Natural killer cell (primary cell): ENCODE measurements around the gene BDNF. TPM values are rescaled to one million over a fixed set of nuclear protein-coding genes. Genes with fewer than 3 reads are reported as not detected.

Source experiments
- ATAC-seq, 3 donors: fragments of 150-1000 bp in 2 of 3; fragments of 200-7000 bp in 1 of 3; cut with Tn5 transposase; 1 replicate in 1 of 3; 2 replicates in 2 of 3; pipeline ENCODE4 v1.10.0; 2021; ENCODE audit warnings: mild to moderate bottlenecking in 2 of 3, moderate library complexity in 2 of 3
- DNase-seq, 2 donors: peaks; one replicate each; pipeline versions ENCODE4 v3.0.0 to v3.0.0-alpha.2; 2013 to 2021; ENCODE audit warnings: mixed read lengths in 1 of 2
- H3K27ac ChIP-seq: one replicate; pipeline ENCODE4 v1.5.1; 2013; ENCODE audit warnings: mild to moderate bottlenecking, low read length
- H3K27me3 ChIP-seq: one replicate; pipeline ENCODE4 v1.6.1; 2013; ENCODE audit warnings: low read length; ENCODE audit not compliant: control insufficient read depth, insufficient read depth
- H3K36me3 ChIP-seq: one replicate; pipeline ENCODE4 v1.6.1; 2013; ENCODE audit warnings: low read length; ENCODE audit not compliant: control insufficient read depth, insufficient read depth
- H3K4me1 ChIP-seq: one replicate; pipeline ENCODE4 v1.6.1; 2013; ENCODE audit warnings: low read length; ENCODE audit not compliant: control insufficient read depth, insufficient read depth
- H3K4me3 ChIP-seq: one replicate; pipeline ENCODE4 v1.5.1; 2013; ENCODE audit warnings: low read length
- H3K9me3 ChIP-seq: one replicate; pipeline ENCODE4 v1.6.1; 2013; ENCODE audit warnings: low read length; ENCODE audit not compliant: control insufficient read depth, insufficient read depth
- H3K27ac Mint-ChIP-seq, 2 donors: one replicate each; pipeline ENCODE4 v1.8.0; 2022; ENCODE audit warnings: mild to moderate bottlenecking in 2 of 2, mixed read lengths in 2 of 2, moderate library complexity in 1 of 2
- H3K27me3 Mint-ChIP-seq, 2 donors: one replicate each; pipeline ENCODE4 v1.8.0; 2022; ENCODE audit warnings: low read depth in 2 of 2, mixed read lengths in 2 of 2
- H3K36me3 Mint-ChIP-seq: one replicate; pipeline ENCODE4 v1.8.0; 2022; ENCODE audit warnings: mixed read lengths
- H3K4me1 Mint-ChIP-seq, 2 donors: one replicate each; pipeline ENCODE4 v1.8.0; 2022; ENCODE audit warnings: mixed read lengths in 2 of 2
- H3K4me3 Mint-ChIP-seq: one replicate; pipeline ENCODE4 v1.8.0; 2022; ENCODE audit warnings: mild to moderate bottlenecking, moderate library complexity, mixed read lengths
- H3K9me3 Mint-ChIP-seq, 2 donors: one replicate each; pipeline ENCODE4 v1.8.0; 2022; ENCODE audit warnings: mixed read lengths in 2 of 2
- whole genome bisulfite sequencing: methylation state at CpG from one replicate; pipeline ENCODE4 v1.1.7; 2013; ENCODE audit warnings: missing lambda C conversion rate; ENCODE audit not compliant: insufficient coverage; 5-methylcytosine and 5-hydroxymethylcytosine counted together
- intact Hi-C: fragments of 100-400 bp; cut with micrococcal nuclease; formaldehyde crosslinking; loops from one replicate; pipeline ENCODE4 v1.14.2; 2022
- total RNA-seq, 4 donors: library from RNA; stranded (reverse); fragments of 120-200 nt in 1 of 4; gene quantifications; one replicate each; pipeline versions ENCODE4 v1.2.3 to v1.2.4, GENCODE V29; 2013 to 2022
- TF ChIP-seq, protein P1 (sequence below): fragments of 200-600 bp; IDR thresholded peaks from one replicate; pipeline ENCODE4 v1.8.0; 2022; ENCODE audit warnings: antibody characterized with exemption

Gene BDNF
- total RNA-seq, 3 donors from 2014 or later (not counting 1 experiment from before 2014, with no cell fraction given), result not detected

DNA sequence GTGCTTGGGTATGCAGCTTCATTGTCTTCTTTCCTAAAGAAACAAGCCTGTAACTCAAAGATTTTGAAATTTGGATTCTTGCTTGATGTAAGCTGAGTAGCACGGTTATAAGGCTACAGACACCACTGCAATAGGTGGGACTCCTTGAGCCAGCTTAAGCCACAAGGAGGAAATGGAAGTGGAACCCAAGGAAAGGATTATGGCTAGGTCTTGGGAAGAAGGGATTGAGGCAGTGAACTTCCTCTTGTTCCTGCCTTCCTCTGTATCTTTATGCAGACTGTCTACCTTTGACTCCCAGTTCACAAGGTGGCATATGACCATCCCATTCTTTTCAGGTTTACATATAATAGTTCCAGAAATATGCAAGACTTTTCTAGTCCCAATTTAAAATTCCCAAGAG lies 72.3 kb downstream of the BDNF start:
- no peaks in the 10 kb centered on the region for H3K36me3 ChIP-seq
- no peaks in the 10 kb centered on the region for H3K9me3 ChIP-seq
- ATAC-seq, result no peak
- TF ChIP-seq, protein P1, sequence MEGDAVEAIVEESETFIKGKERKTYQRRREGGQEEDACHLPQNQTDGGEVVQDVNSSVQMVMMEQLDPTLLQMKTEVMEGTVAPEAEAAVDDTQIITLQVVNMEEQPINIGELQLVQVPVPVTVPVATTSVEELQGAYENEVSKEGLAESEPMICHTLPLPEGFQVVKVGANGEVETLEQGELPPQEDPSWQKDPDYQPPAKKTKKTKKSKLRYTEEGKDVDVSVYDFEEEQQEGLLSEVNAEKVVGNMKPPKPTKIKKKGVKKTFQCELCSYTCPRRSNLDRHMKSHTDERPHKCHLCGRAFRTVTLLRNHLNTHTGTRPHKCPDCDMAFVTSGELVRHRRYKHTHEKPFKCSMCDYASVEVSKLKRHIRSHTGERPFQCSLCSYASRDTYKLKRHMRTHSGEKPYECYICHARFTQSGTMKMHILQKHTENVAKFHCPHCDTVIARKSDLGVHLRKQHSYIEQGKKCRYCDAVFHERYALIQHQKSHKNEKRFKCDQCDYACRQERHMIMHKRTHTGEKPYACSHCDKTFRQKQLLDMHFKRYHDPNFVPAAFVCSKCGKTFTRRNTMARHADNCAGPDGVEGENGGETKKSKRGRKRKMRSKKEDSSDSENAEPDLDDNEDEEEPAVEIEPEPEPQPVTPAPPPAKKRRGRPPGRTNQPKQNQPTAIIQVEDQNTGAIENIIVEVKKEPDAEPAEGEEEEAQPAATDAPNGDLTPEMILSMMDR, result no peak
- no peaks in the 10 kb centered on the region for H3K27me3 Mint-ChIP-seq
- 87% methylated on average over 1 of the region's 1 CpG for WGBS
- H3K4me1 ChIP-seq, result no peaks in the 10 kb centered on the region
- peaks cover 6% of the 10 kb centered on the region for H3K36me3 Mint-ChIP-seq
- intact Hi-C loops, result no loop called here
- H3K4me1 Mint-ChIP-seq, result no peaks in the 10 kb centered on the region
- H3K27ac Mint-ChIP-seq, result no peak overlapping the region
- peaks cover 20 to 22% of the 10 kb centered on the region in 2 donors for H3K9me3 Mint-ChIP-seq
- no peak overlapping the region for H3K4me3 ChIP-seq
- H3K4me3 Mint-ChIP-seq, result no peak overlapping the region
- no peaks in the 10 kb centered on the region for H3K27me3 ChIP-seq
- no peak overlapping the region for H3K27ac ChIP-seq
- no peak for DNase-seq

DNA sequence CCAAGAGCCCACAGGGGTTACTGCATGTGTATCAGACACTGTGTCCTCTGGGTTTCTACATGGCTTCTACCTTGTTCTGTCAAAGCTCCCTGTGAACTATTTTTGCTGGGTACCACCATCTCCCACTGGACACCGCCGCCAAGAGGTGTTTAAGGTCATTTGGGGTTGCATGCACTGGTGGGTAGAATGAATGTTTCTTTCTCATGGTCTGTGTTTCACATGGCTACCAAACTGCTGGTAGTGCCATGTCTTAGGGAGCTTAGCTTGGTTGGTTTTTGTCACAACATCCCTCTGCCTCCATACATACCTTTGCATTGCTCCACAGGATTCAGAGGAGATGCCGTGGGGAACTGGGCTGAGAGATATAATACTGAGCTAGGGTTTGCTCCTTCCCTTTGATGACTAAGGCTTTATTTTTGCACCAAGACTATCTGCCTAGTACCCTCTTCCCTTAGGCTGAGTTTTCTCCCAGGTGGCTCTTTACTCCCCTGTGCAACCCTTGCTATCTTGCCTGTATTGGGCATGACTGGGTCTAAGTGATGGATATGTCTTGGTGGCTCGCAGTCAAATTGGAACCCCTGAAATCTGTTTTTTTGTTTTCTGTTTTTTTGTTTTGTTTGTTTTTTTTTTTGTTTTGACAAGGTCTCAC lies 73.2 kb downstream of the BDNF start:
- Mint-ChIP-seq H3K36me3 (no peaks in the 10 kb centered on the region), H3K27me3 (no peaks in the 10 kb centered on the region), H3K9me3 (peaks cover 16 to 18% of the 10 kb centered on the region in 2 donors), H3K4me3 (no peak overlapping the region), H3K27ac (no peak overlapping the region), H3K4me1 (no peaks in the 10 kb centered on the region)
- no peaks in the 10 kb centered on the region for H3K4me1 ChIP-seq
- H3K9me3 ChIP-seq, result no peaks in the 10 kb centered on the region
- no peak overlapping the region for H3K4me3 ChIP-seq
- H3K27me3 ChIP-seq, result no peaks in the 10 kb centered on the region
- intact Hi-C loops, result no loop called here
- 90% methylated on average over 3 of the region's 4 CpGs for WGBS
- TF ChIP-seq, protein P1, result no peak
- no peak overlapping the region for H3K27ac ChIP-seq
- no peaks in the 10 kb centered on the region for H3K36me3 ChIP-seq
- DNase-seq (no peak), ATAC-seq (no peak)

DNA sequence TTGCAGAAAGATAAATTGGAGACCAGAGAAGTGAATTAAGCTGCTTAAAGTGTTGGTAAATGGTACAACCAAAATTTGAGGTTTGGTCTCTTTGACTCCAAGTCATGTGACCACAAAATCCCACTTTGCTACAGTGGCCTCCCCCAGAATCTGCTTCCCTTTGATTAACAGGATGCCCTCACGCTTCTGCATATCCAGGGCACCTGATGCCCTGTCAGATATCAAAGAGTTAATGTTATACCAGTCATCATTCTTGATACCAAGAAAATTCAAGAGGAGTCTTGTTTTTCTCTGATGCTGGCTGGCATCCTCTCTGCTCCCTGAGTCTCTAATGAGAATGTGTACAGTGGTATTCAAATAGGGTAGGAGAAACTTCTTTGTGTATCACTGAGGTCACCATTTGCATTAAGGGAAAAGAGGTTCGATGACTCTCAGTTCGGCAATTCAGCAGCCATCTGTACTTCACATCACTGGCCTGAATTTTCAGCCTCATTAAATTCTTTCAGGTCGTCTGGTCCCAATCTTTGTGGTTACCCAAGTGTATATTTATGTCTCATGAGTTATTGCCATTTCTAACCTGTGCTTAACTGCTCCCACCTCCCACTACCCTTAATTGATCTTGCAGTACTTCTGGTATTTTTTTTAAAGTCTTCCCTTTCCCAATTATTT lies 73.9 kb downstream of the BDNF start:
- Mint-ChIP-seq H3K27me3 (no peaks in the 10 kb centered on the region), H3K4me1 (no peaks in the 10 kb centered on the region), H3K36me3 (no peaks in the 10 kb centered on the region), H3K9me3 (peaks cover 14 to 16% of the 10 kb centered on the region in 2 donors), H3K4me3 (no peak overlapping the region), H3K27ac (no peak overlapping the region)
- Histone ChIP-seq H3K9me3 (no peaks in the 10 kb centered on the region), H3K27ac (no peak overlapping the region), H3K36me3 (no peaks in the 10 kb centered on the region), H3K4me1 (no peaks in the 10 kb centered on the region), H3K4me3 (no peak overlapping the region), H3K27me3 (no peaks in the 10 kb centered on the region)
- ATAC-seq (no peak), DNase-seq (no peak)
- intact Hi-C loops, result no loop called here
- WGBS, result 77% methylated on average over 4 of the region's 4 CpGs
- TF ChIP-seq, protein P1, result no peak
